Loucy (cell line): Measurements from ENCODE around the gene FXYD3.

Experiments
- H2AFZ ChIP-seq: fragments of 200-600 bp; sonication (generic); 2 replicates; pipeline ENCODE4 v1.6.0; 2016; ENCODE audit warnings: antibody characterized with exemption, mild to moderate bottlenecking, low read length, moderate library complexity
- H3F3A ChIP-seq: fragments of 200-600 bp; 2 replicates; pipeline ENCODE4 v1.6.0; 2016; ENCODE audit warnings: antibody characterized with exemption, low read depth, mild to moderate bottlenecking
- H3K27me3 ChIP-seq: fragments of 200-600 bp; sonication (generic); 2 replicates; pipeline ENCODE4 v1.6.1; 2014; ENCODE audit warnings: low read length, mild to moderate bottlenecking; ENCODE audit not compliant: insufficient read depth, poor library complexity, severe bottlenecking
- H3K36me3 ChIP-seq: fragments of 200-600 bp; sonication (generic); 2 replicates; pipeline ENCODE4 v1.6.1; 2016; ENCODE audit warnings: low read length; ENCODE audit not compliant: insufficient read depth
- H3K4me1 ChIP-seq: fragments of 200-600 bp; sonication (generic); 2 replicates; pipeline ENCODE4 v1.5.1; 2014; ENCODE audit warnings: low read length, mild to moderate bottlenecking; ENCODE audit not compliant: insufficient read depth, poor library complexity, severe bottlenecking
- H3K4me2 ChIP-seq: fragments of 200-600 bp; sonication (generic); 2 replicates; pipeline ENCODE4 v1.6.0; 2014; ENCODE audit warnings: antibody characterized with exemption, low read length, low read depth, mild to moderate bottlenecking; ENCODE audit not compliant: poor library complexity, severe bottlenecking
- H3K4me3 ChIP-seq: fragments of 200-600 bp; sonication (generic); 2 replicates; pipeline ENCODE4 v1.5.1; 2014; ENCODE audit warnings: low read length, mild to moderate bottlenecking, mixed read lengths; ENCODE audit not compliant: poor library complexity, severe bottlenecking
- H3K79me2 ChIP-seq: fragments of 200-600 bp; sonication (generic); 2 replicates; pipeline ENCODE4 v1.6.1; 2014; ENCODE audit warnings: low read length; ENCODE audit not compliant: insufficient read depth
- H3K9ac ChIP-seq: fragments of 200-600 bp; sonication (generic); 2 replicates; pipeline ENCODE4 v1.6.0; 2014; ENCODE audit warnings: mild to moderate bottlenecking, low read depth, low read length, moderate library complexity; ENCODE audit not compliant: poor library complexity, severe bottlenecking
- H3K9me2 ChIP-seq: fragments of 200-600 bp; sonication (generic); replicated peaks from 2 replicates; pipeline ENCODE4 v1.6.1; 2016; ENCODE audit warnings: low read depth, low read length, mixed read lengths
- H3K9me3 ChIP-seq: fragments of 200-600 bp; sonication (generic); 2 replicates; pipeline ENCODE4 v1.6.1; 2014; ENCODE audit warnings: mild to moderate bottlenecking, antibody characterized with exemption, low read length, low read depth; ENCODE audit not compliant: insufficient read depth
- H4K20me1 ChIP-seq: fragments of 200-600 bp; sonication (generic); 2 replicates; pipeline ENCODE4 v1.6.0; 2014; ENCODE audit warnings: antibody characterized with exemption, low read length, mild to moderate bottlenecking; ENCODE audit not compliant: insufficient read depth, poor library complexity, severe bottlenecking
- CTCF ChIP-seq: fragments of 200-600 bp; sonication (generic); conservative IDR thresholded peaks from 2 replicates; pipeline ENCODE4 v1.5.1; 2014; ENCODE audit warnings: mild to moderate bottlenecking, antibody characterized with exemption, low read length
- EZH2phosphoT487 ChIP-seq: fragments of 200-600 bp; IDR thresholded peaks from 2 replicates; pipeline ENCODE4 v1.6.1; 2018; ENCODE audit warnings: antibody characterized with exemption, mild to moderate bottlenecking, moderate library complexity, borderline replicate concordance

FXYD3 gene

DNA sequence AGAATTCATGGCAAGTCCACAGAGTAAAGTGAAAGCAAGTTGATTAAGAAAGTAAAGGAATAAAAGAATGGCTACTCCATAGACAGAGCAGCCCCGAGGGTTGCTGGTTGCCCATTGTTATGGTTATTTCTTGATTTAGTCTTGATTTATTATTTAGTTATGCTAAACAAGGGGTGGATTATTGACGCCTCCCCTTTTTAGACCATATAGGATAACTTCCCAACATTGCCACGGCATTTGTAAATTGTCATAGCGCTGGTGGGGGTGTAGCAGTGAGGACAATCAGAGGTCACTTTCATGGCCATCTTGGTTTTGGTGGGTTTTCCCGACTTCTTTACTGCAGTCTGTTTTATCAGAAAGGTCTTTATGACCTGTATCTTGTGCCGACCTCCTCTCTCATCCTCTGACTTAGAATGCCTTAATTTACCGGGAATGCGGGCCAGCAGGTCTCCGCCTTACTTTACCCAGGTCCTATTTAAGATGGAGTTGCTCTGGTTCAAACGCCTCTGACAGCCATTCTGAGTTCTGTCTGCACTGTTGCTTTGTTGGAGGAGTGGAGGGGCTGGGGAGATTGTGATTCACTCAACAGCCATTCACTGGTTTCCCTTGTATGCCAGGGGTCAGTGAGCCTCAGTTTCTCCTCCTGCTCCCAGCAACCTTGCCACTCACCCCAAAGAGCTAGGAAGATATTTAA is 46.5 kb upstream of the FXYD3 start:
- Histone ChIP-seq H2AFZ (no peak overlapping the region), H3K4me2 (no peak overlapping the region), H3K4me3 (no peak overlapping the region), H3K79me2 (no peaks in the 10 kb centered on the region), H3K9me2 (no peaks in the 10 kb centered on the region), H3K4me1 (no peaks in the 10 kb centered on the region), H3K9me3 (no peaks in the 10 kb centered on the region), H4K20me1 (no peaks in the 10 kb centered on the region), H3K9ac (no peak overlapping the region), H3K27me3 (no peaks in the 10 kb centered on the region), H3K36me3 (no peaks in the 10 kb centered on the region), H3F3A (no peaks in the 10 kb centered on the region)
- TF ChIP-seq CTCF (no peak), EZH2phosphoT487 (no peak)

DNA sequence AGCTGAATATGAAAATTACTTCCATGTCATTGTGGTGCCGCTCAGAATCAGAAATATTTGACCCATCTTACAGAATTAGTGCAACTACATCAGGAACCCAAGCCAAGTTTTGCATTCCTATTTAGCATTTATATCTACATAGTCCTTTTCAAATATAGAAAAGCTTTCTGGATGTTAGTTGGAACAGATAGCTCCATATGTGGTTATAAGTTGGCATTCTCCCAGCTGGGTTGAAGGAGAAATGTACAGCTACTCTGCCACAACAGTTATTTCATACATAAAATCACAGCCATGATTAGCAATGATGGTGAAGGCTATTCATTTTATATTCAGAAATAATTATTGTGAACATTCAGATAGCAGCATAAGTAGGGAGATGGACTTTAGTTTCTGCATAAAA is 45.9 kb upstream of the FXYD3 start:
- Histone ChIP-seq H3K9me3 (no peaks in the 10 kb centered on the region), H3K4me3 (no peak overlapping the region), H3F3A (no peaks in the 10 kb centered on the region), H3K9ac (no peak overlapping the region), H3K4me1 (no peaks in the 10 kb centered on the region), H3K4me2 (no peak overlapping the region), H3K9me2 (no peaks in the 10 kb centered on the region), H4K20me1 (no peaks in the 10 kb centered on the region), H3K36me3 (no peaks in the 10 kb centered on the region), H3K27me3 (no peaks in the 10 kb centered on the region), H2AFZ (no peak overlapping the region), H3K79me2 (no peaks in the 10 kb centered on the region)
- TF ChIP-seq CTCF (no peak), EZH2phosphoT487 (no peak)

- Histone ChIP-seq H3K9ac (no peak overlapping the region), H3K4me3 (no peak overlapping the region), H2AFZ (no peak overlapping the region)
Measured at GRCh38 chr19:35070471-35070870, 45.2 kb upstream of the FXYD3 start.

More at GRCh38 chr19:35070471-35070870, 45.2 kb upstream of the FXYD3 start:
- H3K36me3 ChIP-seq = no peaks in the 10 kb centered on the region
- no peaks in the 10 kb centered on the region for H4K20me1 ChIP-seq
- TF ChIP-seq CTCF (no peak), EZH2phosphoT487 (no peak)
- no peaks in the 10 kb centered on the region for H3K4me1 ChIP-seq
- no peaks in the 10 kb centered on the region for H3K27me3 ChIP-seq
- H3K79me2 ChIP-seq = no peaks in the 10 kb centered on the region
- no peaks in the 10 kb centered on the region for H3K9me2 ChIP-seq
- H3K9me3 ChIP-seq = no peaks in the 10 kb centered on the region
- H3K4me2 ChIP-seq = no peak overlapping the region
- no peaks in the 10 kb centered on the region for H3F3A ChIP-seq
